HG02759 (cell line): ENCODE measurements around the gene NSFL1C.
A peak's percentile ranks its signal among the peaks of the same experiment; 100 is the strongest.

Experiments
- ATAC-seq: cut with Tn5 transposase; IDR thresholded peaks from one replicate; pipeline ENCODE4 v1.9.1; 2021; ENCODE audit warnings: mild to moderate bottlenecking, moderate library complexity; ENCODE audit not compliant: unreplicated experiment

NSFL1C gene

DNA sequence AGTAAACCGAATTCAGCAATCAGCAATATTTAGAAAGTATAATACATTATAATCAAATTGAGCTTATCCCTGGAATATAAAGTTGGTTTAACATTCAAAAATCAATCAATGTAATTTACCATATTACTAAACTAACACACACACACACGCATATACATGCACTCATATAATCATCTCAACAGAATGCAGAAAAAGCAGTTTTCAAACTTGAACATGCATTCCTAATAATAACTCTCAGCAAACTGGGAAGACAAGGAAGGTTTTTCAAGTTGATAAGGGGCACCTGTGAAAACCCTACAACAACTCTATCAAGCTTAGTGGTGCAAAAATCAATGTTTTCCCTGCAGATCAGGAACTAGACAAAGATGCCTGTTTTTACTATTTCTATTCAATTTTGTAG, 19.9 kb upstream of the NSFL1C start:
- ATAC-seq = no peak

- no peak for ATAC-seq
Measured at GRCh38 chr20:1484438-1485116, 17.9 kb upstream of the NSFL1C start.

DNA sequence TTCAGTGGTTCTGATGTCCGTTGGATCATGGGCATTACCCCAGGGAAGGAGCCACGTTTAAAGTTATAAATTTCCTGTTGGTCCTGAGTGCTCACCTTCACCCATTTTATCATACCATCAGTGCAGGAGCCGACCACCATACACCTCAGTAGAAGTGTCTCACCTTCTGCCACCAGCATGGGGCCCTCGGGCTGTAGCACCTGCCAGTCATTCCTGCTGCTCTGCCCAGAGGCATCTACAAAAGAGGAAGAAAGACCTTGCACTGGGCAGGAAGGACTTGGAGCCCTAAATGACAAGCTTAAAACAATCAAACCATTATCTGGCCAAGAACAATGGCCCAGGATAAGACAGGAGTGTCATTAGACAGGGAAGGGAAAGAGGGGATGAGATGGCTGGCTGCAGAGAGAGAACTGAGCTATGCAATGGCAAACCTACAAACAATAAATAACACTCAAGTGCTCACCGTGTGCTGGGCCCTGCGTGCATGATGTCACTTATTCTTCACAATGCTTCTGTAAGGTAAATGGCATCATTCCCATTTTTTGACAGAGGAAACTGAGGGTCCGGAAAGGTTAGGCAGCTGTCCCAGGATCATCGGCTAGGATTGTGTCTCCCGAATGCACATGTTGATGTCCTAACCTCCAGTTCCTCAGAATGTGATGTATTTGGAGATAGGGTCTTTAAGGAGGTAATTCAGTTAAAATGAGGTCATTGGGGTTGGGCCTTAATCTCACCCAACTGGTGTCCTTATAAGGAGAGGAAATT, 13.4 kb upstream of the NSFL1C start:
- ATAC-seq = no peak

- no peak for ATAC-seq
Measured at GRCh38 chr20:1478566-1478965, 11.9 kb upstream of the NSFL1C start.

DNA sequence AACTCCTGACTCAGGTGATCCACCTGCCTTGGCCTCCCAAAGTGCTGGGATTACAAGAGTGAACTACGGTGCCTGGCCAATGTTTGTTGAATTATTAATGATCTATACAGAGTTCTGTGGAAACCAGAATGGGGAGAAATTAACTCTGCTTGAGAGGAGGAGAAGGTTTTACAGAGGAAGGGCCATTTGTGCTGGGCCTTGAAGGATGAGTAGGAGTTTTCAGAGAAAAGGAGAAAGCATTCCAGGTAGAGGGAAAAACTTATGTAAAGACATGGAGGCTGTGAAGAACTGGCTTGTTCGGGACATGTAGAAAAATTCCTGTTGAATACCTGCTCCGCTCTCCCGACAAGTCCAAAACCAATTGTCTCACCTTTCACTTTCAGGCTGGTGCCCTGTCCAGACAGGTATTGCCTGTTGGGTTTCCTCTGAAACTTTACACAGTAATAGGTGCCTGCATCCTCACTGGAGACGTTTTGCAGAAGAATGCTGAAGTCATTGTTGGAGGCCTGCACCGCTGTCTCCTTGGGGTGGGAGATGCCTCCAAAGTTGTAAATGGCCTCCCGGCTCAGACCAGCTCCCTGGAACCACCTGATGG, 11.3 kb upstream of the NSFL1C start:
- no peak for ATAC-seq

DNA sequence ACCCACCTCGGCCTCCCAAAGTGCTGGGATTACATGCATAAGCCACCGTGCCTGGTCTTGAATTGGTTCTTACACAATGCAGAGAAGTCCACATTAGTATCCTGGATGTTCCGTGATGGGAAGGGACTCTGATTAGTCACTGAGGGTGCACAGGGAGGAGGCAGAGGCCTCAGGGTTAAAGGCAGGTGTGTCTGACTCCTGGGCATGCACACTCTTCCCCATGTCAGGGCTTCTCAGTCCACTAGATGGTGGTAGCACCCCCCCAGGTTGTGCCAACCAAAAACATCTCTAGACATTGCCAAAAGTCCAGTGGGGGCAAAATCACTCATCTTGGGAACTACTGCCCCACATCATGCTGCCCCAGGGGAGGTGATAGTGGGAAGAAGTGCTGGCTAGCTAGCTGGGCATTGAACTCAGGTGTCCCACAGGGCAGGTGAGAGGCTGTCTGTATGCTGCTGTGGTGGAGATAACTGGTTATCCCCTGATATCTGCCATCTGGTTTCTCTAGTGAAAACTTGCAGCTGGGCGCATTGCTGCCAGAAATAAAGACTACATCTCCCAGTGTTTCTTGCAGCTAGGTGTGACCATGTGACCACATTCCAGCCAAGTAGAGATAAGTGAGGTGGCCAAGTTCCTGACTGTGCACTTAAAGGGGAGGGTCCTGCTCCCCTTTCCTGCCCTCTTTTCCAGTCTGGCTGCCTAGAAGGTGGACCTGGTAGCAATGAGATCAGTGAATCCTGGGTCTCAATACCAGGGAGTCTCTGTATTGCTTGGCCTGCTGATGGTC, 8.4 kb upstream of the NSFL1C start:
- ATAC-seq = no peak

GRCh38 chr20:1474325-1474724, 7.7 kb upstream of the NSFL1C start:
- no peak for ATAC-seq

DNA sequence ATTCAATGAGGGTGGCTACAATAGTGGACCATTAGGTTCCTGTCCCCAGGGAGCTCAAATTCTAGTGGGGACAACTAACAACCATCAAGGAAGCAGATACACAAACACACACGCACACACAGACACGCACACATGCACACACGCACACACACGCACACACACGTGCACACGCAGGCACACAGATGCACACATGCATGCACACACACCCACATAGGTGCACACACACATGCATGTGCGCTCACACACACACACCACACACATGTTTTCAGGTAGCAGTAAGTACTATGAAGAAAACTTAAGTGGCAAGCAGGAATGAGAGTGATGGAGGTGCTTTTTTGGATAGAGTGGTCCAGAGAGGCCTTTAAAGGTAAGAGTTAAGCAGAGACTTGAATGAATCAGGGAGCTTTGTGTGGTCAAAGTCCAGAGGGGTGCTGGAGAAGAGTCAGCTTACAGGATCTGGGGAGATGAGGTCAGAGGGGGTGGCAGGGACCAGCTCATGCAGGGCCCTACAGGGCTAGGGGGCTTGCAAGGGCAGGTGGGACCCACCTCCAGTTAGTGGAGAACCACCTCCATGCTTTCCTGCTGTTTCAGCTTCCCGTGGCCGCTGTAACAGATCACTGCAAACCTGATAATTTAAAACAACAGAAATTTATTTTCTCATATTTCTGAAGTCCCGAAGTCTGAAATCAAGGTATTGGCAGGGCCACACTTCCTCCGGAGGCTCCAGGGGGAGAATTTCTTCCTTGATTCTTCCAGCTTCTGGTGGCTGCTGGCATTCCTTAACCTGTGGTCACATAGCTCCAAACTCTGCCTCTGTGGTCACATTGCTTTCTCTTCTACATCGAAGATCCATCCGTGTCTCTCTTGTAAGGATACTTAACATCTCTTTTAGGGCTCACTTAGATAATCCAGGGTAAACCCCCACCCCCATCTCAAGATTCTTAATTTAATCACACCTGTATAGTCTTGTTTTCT, 6.9 kb upstream of the NSFL1C start:
- no peak for ATAC-seq

DNA sequence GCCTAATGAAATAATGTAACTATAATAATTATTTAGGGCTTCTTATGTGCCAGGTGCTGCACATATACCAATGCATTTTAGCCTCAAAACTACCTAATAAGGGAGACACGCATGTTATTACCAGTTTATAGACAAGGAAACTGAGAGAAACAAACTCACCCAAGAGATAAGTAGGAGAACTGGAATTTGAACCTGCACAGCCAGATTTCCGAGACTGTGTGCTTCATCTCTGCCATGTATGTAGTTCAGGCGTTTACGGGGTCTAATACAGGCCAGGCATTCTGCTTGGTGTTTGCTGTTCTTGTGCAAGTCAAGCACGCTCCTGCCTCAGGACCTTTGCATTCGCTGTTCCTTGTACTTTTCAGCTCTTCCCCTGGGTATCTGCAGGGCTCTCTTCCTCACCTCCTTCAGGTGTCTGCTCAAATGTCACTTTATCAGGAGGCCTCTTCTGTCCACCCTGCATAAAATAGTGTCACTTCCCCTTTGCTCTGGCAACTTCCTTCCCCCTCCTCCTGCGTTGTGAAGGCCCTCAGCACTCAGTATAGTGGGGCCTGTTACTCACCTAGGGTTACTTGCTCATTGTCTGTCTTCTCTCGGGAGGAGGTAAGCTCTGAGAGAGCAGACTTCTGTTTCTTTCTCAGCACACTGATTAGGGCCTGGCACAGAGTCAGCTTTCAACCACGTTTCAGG, 6.1 kb upstream of the NSFL1C start:
- ATAC-seq = no peak

DNA sequence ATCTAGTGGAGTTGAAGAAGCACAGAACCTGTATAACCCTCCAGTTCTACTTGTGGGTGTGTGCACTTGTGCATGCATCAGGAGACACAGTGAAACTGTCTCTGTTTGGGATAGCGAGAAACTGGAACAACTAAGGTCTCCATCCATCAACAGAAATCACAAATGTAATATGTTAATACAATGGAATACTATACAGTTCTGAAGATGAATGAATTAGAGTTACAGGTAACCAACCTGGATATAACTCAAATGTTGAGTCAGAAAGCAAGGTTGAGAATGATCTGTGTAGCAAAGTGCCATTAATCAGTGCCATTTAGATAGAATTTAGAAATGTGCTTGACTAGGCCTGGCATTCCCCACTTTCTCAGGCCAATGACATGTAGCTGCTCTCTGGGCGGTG, 4.6 kb upstream of the NSFL1C start:
- no peak for ATAC-seq

GRCh38 chr20:1469925-1470571, 3.4 kb upstream of the NSFL1C start:
- peak; percentile 26 for ATAC-seq

GRCh38 chr20:1469306-1469905, 2.8 kb upstream of the NSFL1C start:
- no peak for ATAC-seq

DNA sequence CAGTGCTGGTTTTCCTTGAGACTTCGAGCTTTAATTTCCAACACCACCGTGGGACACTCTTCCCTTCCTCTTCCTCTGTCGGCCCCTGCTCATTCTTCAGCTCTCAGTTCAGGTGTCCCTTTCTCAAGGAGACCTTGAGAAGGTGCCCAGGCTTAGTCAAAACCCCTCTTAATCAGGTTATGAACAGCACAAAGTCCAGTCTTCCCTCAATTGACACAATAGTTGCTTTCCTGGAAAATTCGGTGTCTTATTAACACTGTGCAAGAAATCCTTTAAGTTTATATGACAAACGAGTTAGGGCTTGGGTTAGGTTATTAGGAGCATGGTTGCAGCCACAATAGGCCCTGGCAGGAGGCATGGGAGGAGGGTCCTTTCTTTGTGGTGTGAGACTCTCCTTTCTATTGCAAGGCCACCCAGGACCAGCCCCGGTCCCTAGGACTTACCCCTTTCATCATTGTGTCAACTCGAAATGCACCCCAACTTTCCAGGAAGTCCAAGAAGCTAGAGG, 1.5 kb upstream of the NSFL1C start:
- ATAC-seq = no peak

DNA sequence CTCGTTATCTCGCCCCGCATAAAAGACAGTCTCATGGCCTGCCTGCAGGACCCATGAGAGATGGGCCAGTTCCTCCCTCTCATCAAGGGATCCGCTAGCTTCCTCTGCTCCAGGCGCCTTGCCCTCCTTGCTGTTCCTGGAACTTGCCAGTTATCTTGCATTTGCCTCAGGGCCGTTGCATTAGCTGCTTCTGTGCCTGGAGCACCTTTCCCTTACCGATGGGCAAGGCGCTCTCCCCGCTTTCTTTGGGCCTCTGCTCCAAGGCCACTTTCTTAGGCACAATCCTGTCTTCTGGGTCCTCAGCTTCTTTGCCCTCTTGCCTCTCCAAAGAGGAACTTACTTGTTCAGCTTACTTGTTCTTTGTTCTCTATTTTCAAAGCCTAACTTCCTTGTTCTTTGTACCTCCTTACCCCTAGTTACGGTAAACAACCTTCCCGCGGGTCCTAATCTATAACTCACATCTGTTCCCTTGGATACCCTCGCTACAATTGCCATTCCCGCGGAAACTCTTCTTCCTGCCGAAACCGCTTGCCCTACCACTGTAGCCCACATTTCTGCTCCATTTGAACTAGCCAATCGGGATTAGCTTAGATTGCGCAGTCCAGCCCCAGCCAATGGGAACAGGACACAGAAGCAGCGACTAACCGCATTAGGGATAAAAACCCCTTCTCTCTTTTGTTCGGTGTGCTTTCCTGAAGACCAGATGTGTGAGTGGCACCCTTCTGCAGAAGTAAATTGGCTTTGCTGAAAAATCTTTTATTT, 887 bp upstream of the NSFL1C start:
- ATAC-seq = no peak

GRCh38 chr20:1467082-1467354, 369 bp upstream of the NSFL1C start:
- ATAC-seq = no peak

DNA sequence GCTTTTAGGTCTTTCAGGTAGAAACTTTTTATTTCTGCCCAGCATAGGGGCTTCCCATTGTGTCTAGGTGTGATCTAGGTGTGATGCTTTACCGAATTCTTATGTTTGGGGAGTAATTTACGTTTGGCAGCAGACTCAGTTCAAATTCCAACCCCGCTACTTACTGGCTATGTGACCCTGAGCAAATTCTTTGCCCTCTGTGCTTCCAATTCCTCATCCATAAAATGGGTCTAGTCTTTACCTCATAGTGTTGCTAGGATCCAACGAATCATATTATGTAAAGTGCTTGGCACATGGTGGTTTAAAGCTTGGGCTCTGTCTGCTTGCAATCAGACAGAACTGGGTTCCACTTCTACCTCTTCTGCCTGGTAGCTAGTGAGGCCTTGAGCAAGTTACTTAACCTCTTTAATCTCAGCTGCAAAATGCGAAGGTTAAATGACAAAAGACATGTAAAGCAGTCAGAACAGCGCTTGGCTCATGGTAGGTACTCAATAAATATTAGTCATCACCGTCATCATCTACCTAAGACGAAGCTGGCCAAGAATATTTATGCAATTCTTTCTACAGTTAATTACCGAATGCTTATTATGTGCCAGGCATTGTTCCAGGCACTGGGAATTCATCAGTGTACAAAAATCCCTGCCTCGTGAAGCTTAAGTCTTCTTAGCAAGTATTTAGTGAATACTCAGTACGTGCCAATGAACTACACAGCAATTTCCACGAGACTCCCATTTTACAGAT, 1.0 kb downstream of the NSFL1C start:
- no peak for ATAC-seq

DNA sequence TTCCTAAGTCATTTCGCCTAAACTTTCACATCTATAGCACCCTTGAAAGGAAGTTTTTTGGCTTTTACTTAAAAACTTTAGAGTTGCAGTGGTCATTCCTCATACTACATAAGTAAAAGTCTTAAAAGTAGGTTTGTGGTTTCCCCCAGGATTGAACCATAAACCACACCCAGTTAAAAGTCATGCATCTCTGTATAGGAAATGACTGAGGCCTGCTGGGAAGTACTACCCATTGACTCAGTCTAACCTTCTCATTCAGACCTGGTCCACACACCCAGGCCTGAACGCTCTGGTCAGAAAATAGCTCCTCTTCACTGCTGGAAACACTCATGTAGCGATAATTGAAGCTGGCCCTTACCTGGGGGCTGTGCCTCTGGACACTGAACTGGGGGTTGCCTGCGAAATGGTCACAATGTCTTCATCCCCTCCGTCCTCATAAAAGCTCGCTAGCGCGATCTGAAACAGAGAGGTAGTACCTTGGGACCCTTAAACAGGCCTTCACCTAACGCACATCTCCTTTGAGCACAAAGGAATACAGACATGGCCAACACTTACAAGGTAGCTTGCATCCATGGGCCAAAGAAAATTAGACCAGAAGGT, 2.6 kb downstream of the NSFL1C start:
- no peak for ATAC-seq
